ENCODE measurements around the gene SLC9A3. TPM values are rescaled to one million over a fixed set of nuclear protein-coding genes. Genes with fewer than 3 reads are reported as not detected.

The SLC9A3 gene
- total RNA-seq, 1 donor from 2014 or later = 1.1 TPM

- no peaks in the 10 kb centered on the region for H3K27me3 ChIP-seq (ENCODE audit: low read depth)
- no peak overlapping the region for H3K27ac ChIP-seq
- H3K4me3 ChIP-seq = no peak overlapping the region
- H3K36me3 ChIP-seq = no peaks in the 10 kb centered on the region
- no peaks in the 10 kb centered on the region for H3K9me3 ChIP-seq
- no peak for TF ChIP-seq CTCF (IDR thresholded peaks at IDR 0.05)
- DNase-seq = peak; percentile 38
- no peak for ATAC-seq
- intact Hi-C loops (cut with DNase I) = no loop called here
- H3K4me1 ChIP-seq = no peaks in the 10 kb centered on the region
These were observed 102.3 kb downstream of the SLC9A3 start for GRCh38 chr5:421901-422300.

- no peak for ATAC-seq
- Histone ChIP-seq H3K27ac (no peak overlapping the region), H3K27me3 (ENCODE audit: low read depth) (no peaks in the 10 kb centered on the region), H3K4me3 (no peak overlapping the region), H3K36me3 (no peaks in the 10 kb centered on the region), H3K4me1 (no peaks in the 10 kb centered on the region), H3K9me3 (no peaks in the 10 kb centered on the region)
- intact Hi-C loops (cut with DNase I) = no loop called here
- DNase-seq = no peak
- no peak for TF ChIP-seq CTCF (IDR thresholded peaks at IDR 0.05)
These were observed 102.9 kb downstream of the SLC9A3 start for GRCh38 chr5:421287-421880.

- no peak for TF ChIP-seq CTCF (IDR thresholded peaks at IDR 0.05)
- Histone ChIP-seq H3K4me1 (peaks cover 5% of the 10 kb centered on the region), H3K4me3 (no peak overlapping the region), H3K27me3 (ENCODE audit: low read depth) (no peaks in the 10 kb centered on the region), H3K9me3 (no peaks in the 10 kb centered on the region), H3K27ac (peak overlapping the region; percentile 31), H3K36me3 (no peaks in the 10 kb centered on the region)
- intact Hi-C loops (cut with DNase I) = no loop called here
- ATAC-seq (no peak), DNase-seq (peak; percentile 42)
These were observed 103.5 kb downstream of the SLC9A3 start for GRCh38 chr5:420632-421286.

Small RNA genes within 50 kb of the gene (microRNA-seq; reads per million reads assigned to microRNA genes)
- not detected for gene MIR4456 (ENCODE audit: borderline number of aligned reads)

Other genes with a start within 250 kb of the SLC9A3 start
- gene AHRR, start 202.7 kb downstream of the SLC9A3 start, total RNA-seq = 8.4 TPM
- gene EXOC3, start 81.3 kb downstream of the SLC9A3 start, total RNA-seq = 58.9 TPM
- 10.6 TPM for gene CEP72, start 87.9 kb upstream of the SLC9A3 start, total RNA-seq
- 16.2 TPM for gene TPPP, start 168.9 kb upstream of the SLC9A3 start, total RNA-seq

Data from lower lobe of right lung (tissue), 2 donors.